Keratinocyte (primary cell): ENCODE data around the gene ARMC10. TPM values are rescaled to one million over a fixed set of nuclear protein-coding genes. Genes with fewer than 3 reads are reported as not detected.

Experiments
- DNase-seq: peaks from one replicate; pipeline ENCODE4 v3.0.0-alpha.2; 2011; ENCODE audit warnings: low read depth, missing footprints, low spot score
- FAIRE-seq: peaks from 2 replicates; lab custom pipeline; 2011; peaks lifted over from hg19 to GRCh38; lab: Jason Lieb, UNC
- H2AFZ ChIP-seq: 2 replicates; pipeline ENCODE4 v1.6.0; 2012; ENCODE audit warnings: low read length, control low read depth, inconsistent platforms; ENCODE audit not compliant: control insufficient read depth
- H3K27ac ChIP-seq: 2 replicates; pipeline ENCODE4 v1.5.1; 2011; ENCODE audit warnings: low read length; ENCODE audit not compliant: control insufficient read depth, insufficient read depth
- H3K27me3 ChIP-seq: 3 replicates; pipeline ENCODE4 v1.6.0; 2011; ENCODE audit warnings: low read length; ENCODE audit not compliant: control insufficient read depth, insufficient read depth; ENCODE audit errors: extremely low read depth
- H3K36me3 ChIP-seq, 2 experiments: 2 replicates in 1 of 2; 3 replicates in 1 of 2; pipeline ENCODE4 v1.5.1; 2011; ENCODE audit warnings: low read length in 2 of 2, mild to moderate bottlenecking in 1 of 2; ENCODE audit not compliant: control insufficient read depth in 2 of 2, insufficient read depth in 2 of 2; ENCODE audit errors: extremely low read depth in 1 of 2
- H3K4me1 ChIP-seq: 3 replicates; pipeline ENCODE4 v1.5.1; 2011; ENCODE audit warnings: low read length; ENCODE audit not compliant: control insufficient read depth, insufficient read depth; ENCODE audit errors: extremely low read depth
- H3K4me2 ChIP-seq: 3 replicates; pipeline ENCODE4 v1.6.0; 2011; ENCODE audit warnings: low read depth, low read length; ENCODE audit not compliant: control insufficient read depth, insufficient read depth; ENCODE audit errors: extremely low read depth
- H3K4me3 ChIP-seq, 3 experiments: fragments of 200-600 bp in 1 of 3; sonication (generic) in 1 of 3; 2 replicates in 2 of 3; 3 replicates in 1 of 3; pipeline ENCODE4 v1.5.1; 2011 to 2016; ENCODE audit warnings: low read length in 3 of 3, mild to moderate bottlenecking in 3 of 3, control low read depth in 2 of 3, inconsistent platforms in 1 of 3, low read depth in 1 of 3, mixed read lengths in 1 of 3, mixed run types in 1 of 3, moderate library complexity in 1 of 3; ENCODE audit not compliant: control insufficient read depth in 2 of 3, insufficient read depth in 2 of 3; ENCODE audit errors: extremely low read depth in 1 of 3
- H3K79me2 ChIP-seq: 2 replicates; pipeline ENCODE4 v1.6.0; 2012; ENCODE audit warnings: low read length; ENCODE audit not compliant: control insufficient read depth, insufficient read depth
- H3K9ac ChIP-seq: 3 replicates; pipeline ENCODE4 v1.6.0; 2011; ENCODE audit warnings: low read length; ENCODE audit not compliant: control insufficient read depth, insufficient read depth; ENCODE audit errors: extremely low read depth
- H3K9me1 ChIP-seq: 3 replicates; pipeline ENCODE4 v1.6.0; 2011; ENCODE audit warnings: low read length; ENCODE audit not compliant: control insufficient read depth, insufficient read depth; ENCODE audit errors: extremely low read depth
- H3K9me3 ChIP-seq: 2 replicates; pipeline ENCODE4 v1.5.1; 2012; ENCODE audit warnings: low read depth, low read length; ENCODE audit not compliant: control insufficient read depth
- H4K20me1 ChIP-seq: 3 replicates; pipeline ENCODE4 v1.6.0; 2011; ENCODE audit warnings: low read length; ENCODE audit not compliant: control insufficient read depth, insufficient read depth; ENCODE audit errors: extremely low read depth
- CTCF ChIP-seq, 3 experiments: IDR thresholded peaks in 1 of 3; conservative IDR thresholded peaks in 1 of 3; optimal IDR thresholded peaks in 1 of 3; 2 replicates in 2 of 3; 3 replicates in 1 of 3; pipeline versions ENCODE3 to v1.5.1; 2011; ENCODE audit warnings: low read length in 3 of 3, mild to moderate bottlenecking in 3 of 3, moderate library complexity in 2 of 3, control low read depth in 1 of 3, inconsistent platforms in 1 of 3; ENCODE audit not compliant: insufficient read depth in 2 of 3; ENCODE audit errors: extremely low read depth in 1 of 3
- EZH2 ChIP-seq: IDR thresholded peaks from one replicate; pipeline ENCODE4 v1.6.1; 2012; ENCODE audit warnings: inconsistent platforms, mild to moderate bottlenecking, low read length, moderate library complexity
- dilution Hi-C: fragments of 300-500 bp; cut with MboI; formaldehyde crosslinking; loops from one replicate; pipeline ENCODE4 v1.7.0; 2020; ENCODE audit warnings: low sequenced_read_pairs; ENCODE audit not compliant: extremely low pct_ligation_motif_present
- polyA plus RNA-seq, 5 experiments: library from polyadenylated mRNA; depleted of rRNA in 3 of 5; stranded (reverse) in 3 of 5; stranded (forward) in 1 of 5; unstranded in 1 of 5; fragments of >200 nt; gene quantifications; 1 replicate in 1 of 5; 2 replicates in 3 of 5; 3 replicates in 1 of 5; pipeline versions ENCODE4 v1.2.1 to v1.2.3, GENCODE V29; 2011 to 2012; ENCODE audit warnings: missing spikeins in 2 of 5, low read depth in 1 of 5, low replicate concordance in 1 of 5

The ARMC10 gene
- polyA plus RNA-seq, 1 donor (not counting 4 experiments of a cell fraction or from before 2014, with no cell fraction given): 47.1 TPM

DNA sequence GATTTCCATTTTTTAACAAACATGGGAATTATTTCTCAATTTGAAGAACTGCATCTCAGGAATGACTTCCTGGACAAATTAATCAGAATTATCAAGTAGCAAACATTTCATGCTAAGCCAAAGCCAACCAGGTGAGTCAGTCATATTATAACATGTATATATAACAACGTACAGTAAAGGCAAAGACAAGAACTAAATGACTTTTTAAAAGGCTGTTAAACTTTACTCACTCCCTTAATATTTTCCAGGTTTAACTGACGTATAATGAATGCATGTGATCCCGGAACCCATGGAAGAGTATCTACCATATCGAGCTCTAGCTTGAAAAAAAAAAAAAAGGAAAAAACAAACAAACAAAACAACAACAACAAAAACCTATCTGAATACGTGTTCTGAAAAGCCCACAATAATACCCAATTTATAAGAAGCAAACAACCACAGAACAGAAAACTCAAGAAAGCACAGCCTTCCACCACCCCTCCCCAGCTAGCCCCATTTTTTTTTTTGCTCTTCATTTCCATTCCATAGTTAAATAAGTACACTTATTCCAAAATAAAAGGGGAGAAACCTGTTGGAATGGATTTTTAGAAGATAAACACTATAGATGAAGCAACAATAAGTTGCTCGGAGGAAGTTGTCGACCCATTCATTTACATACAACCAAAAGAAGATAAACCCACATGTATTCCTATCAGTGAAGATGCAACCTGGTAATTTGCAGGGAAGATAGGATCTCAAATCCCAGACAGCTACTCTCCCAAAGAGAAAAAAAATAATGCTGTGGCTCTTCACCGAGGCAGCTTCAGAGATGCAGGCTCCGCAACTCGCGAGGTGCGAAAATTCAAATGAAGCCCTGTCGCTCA is 73.4 kb downstream of the ARMC10 start:
- H3K4me2 ChIP-seq: peak overlapping the region; percentile 92
- FAIRE-seq (no peak), DNase-seq (no peak)
- no peaks in the 10 kb centered on the region for H3K27me3 ChIP-seq
- H3K27ac ChIP-seq: peak overlapping the region; percentile 85
- dilution Hi-C loops: no loop called here
- H3K9me1 ChIP-seq: no peaks in the 10 kb centered on the region
- TF ChIP-seq CTCF (optimal IDR thresholded peaks at IDR 0.05 in 1 of 3, IDR thresholded peaks at IDR 0.05 in 1 of 3, conservative IDR thresholded peaks at IDR 0.05 in 1 of 3; ENCODE audit: extremely low read depth in 1 of 3, insufficient read depth in 2 of 3, low read length in 3 of 3): no peak
- no peak for TF ChIP-seq EZH2
- peak overlapping the region; percentile 51 to 96 (median 92) for H3K4me3 ChIP-seq
- peaks cover 4% of the 10 kb centered on the region for H3K79me2 ChIP-seq
- peak overlapping the region; percentile 93 for H2AFZ ChIP-seq
- H3K36me3 ChIP-seq: no peaks in the 10 kb centered on the region
- no peaks in the 10 kb centered on the region for H3K9me3 ChIP-seq
- H3K9ac ChIP-seq: peak overlapping the region; percentile 82
- H3K4me1 ChIP-seq: peaks cover 14% of the 10 kb centered on the region
- no peaks in the 10 kb centered on the region for H4K20me1 ChIP-seq

Other genes starting within 250 kb of the ARMC10 start
- gene LRRC17, start 162.1 kb upstream of the ARMC10 start, polyA plus RNA-seq: 0.05 to 0.28 TPM (median 0.20 TPM) in 3 replicates
- gene FBXL13, start 344 bp upstream of the ARMC10 start, polyA plus RNA-seq: 0.19 to 0.24 TPM (median 0.20 TPM) in 3 replicates
- 2.6 to 3.8 TPM (median 3.4 TPM) in 3 replicates for gene NAPEPLD, start 74.0 kb downstream of the ARMC10 start, polyA plus RNA-seq
- 43.6 to 79.2 TPM (median 61.2 TPM) in 3 replicates for gene PMPCB, start 222.3 kb downstream of the ARMC10 start, polyA plus RNA-seq